GM12878 (cell line): ENCODE data around the gene DAGLA.

ENCODE experiments used
- FOXM1 ChIP-seq: IDR thresholded peaks from 2 replicates; pipeline ENCODE4 v1.6.1; 2012; ENCODE audit warnings: low read depth, mild to moderate bottlenecking, inconsistent platforms, low read length, moderate library complexity
- MAX ChIP-seq: IDR thresholded peaks from 2 replicates; pipeline ENCODE4 v1.6.1; 2012; ENCODE audit warnings: low read depth, low read length, improper control_type of control experiment
- RB1 ChIP-seq: fragments of 450-650 bp; formaldehyde crosslinking; IDR thresholded peaks from 2 replicates; pipeline ENCODE4 v1.6.1; 2017; ENCODE audit warnings: mild to moderate bottlenecking, borderline replicate concordance
- SPI1 ChIP-seq: IDR thresholded peaks from 2 replicates; pipeline ENCODE4 v1.6.1; 2011; ENCODE audit warnings: low read depth, mild to moderate bottlenecking, low read length, moderate library complexity, borderline replicate concordance; ENCODE audit not compliant: insufficient read depth
- USF1 ChIP-seq: IDR thresholded peaks from 2 replicates; pipeline ENCODE4 v1.6.1; 2011; ENCODE audit warnings: borderline replicate concordance, low read depth, mild to moderate bottlenecking, moderate library complexity, mixed read lengths, low read length; ENCODE audit not compliant: insufficient read depth; ENCODE audit errors: extremely low read length
- YBX1 ChIP-seq: fragments of 450-650 bp; IDR thresholded peaks from 2 replicates; pipeline ENCODE4 v1.6.1; 2016; ENCODE audit warnings: antibody characterized with exemption
- ZNF687 ChIP-seq: fragments of 450-650 bp; IDR thresholded peaks from 2 replicates; pipeline ENCODE4 v1.6.1; 2017; ENCODE audit warnings: mild to moderate bottlenecking, moderate library complexity
- TF ChIP-seq, protein P1 (sequence below), 3 experiments: IDR thresholded peaks in 2 of 3; conservative IDR thresholded peaks in 1 of 3; 2 replicates each; pipeline ENCODE4 v1.5.1; 2011; ENCODE audit warnings: low read depth in 3 of 3, low read length in 3 of 3, mild to moderate bottlenecking in 3 of 3, control low read depth in 2 of 3, moderate library complexity in 2 of 3, inconsistent platforms in 1 of 3, mixed read lengths in 1 of 3; ENCODE audit not compliant: control insufficient read depth in 2 of 3, insufficient read depth in 1 of 3; ENCODE audit errors: extremely low read depth in 1 of 3

- TF ChIP-seq YBX1: no peak
- TF ChIP-seq USF1: no peak
- TF ChIP-seq, protein P1, sequence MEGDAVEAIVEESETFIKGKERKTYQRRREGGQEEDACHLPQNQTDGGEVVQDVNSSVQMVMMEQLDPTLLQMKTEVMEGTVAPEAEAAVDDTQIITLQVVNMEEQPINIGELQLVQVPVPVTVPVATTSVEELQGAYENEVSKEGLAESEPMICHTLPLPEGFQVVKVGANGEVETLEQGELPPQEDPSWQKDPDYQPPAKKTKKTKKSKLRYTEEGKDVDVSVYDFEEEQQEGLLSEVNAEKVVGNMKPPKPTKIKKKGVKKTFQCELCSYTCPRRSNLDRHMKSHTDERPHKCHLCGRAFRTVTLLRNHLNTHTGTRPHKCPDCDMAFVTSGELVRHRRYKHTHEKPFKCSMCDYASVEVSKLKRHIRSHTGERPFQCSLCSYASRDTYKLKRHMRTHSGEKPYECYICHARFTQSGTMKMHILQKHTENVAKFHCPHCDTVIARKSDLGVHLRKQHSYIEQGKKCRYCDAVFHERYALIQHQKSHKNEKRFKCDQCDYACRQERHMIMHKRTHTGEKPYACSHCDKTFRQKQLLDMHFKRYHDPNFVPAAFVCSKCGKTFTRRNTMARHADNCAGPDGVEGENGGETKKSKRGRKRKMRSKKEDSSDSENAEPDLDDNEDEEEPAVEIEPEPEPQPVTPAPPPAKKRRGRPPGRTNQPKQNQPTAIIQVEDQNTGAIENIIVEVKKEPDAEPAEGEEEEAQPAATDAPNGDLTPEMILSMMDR (IDR thresholded peaks at IDR 0.05 in 2 of 3, conservative IDR thresholded peaks at IDR 0.05 in 1 of 3; ENCODE audit: control insufficient read depth in 2 of 3, extremely low read depth in 1 of 3, insufficient read depth in 1 of 3, low read depth in 3 of 3, low read length in 3 of 3): no peak
- TF ChIP-seq RB1: no peak
- TF ChIP-seq SPI1: no peak
- TF ChIP-seq MAX: no peak
- TF ChIP-seq ZNF687: no peak
- no peak for TF ChIP-seq FOXM1
Observed at GRCh38 chr11:61742391-61742790, 62.2 kb downstream of the DAGLA start.
